H9 (cell line): ENCODE data around the gene DDX24. TPM values are rescaled to one million over a fixed set of nuclear protein-coding genes. Genes with fewer than 3 reads are reported as not detected.

Experiments
- DNase-seq: peaks from one replicate; pipeline ENCODE4 v3.0.0-alpha.2; 2017
- H2AFZ ChIP-seq: one replicate; pipeline ENCODE4 v1.6.1; 2013; ENCODE audit warnings: mild to moderate bottlenecking, low read length, control low read depth, moderate library complexity
- H2AK5ac ChIP-seq: 2 replicates; pipeline ENCODE4 v1.6.1; 2013; ENCODE audit warnings: low read length, control low read depth, mixed read lengths; ENCODE audit not compliant: insufficient read length
- H2BK120ac ChIP-seq: one replicate; pipeline ENCODE4 v1.6.1; 2013; ENCODE audit warnings: low read depth, mild to moderate bottlenecking, low read length, control low read depth, inconsistent platforms; ENCODE audit not compliant: poor library complexity, severe bottlenecking
- H2BK12ac ChIP-seq: 2 replicates; pipeline ENCODE4 v1.6.1; 2013; ENCODE audit warnings: low read length, control low read depth, mixed read lengths, low read depth; ENCODE audit not compliant: insufficient read length
- H2BK15ac ChIP-seq: 2 replicates; pipeline ENCODE4 v1.6.1; 2013; ENCODE audit warnings: low read depth, low read length, control low read depth
- H2BK20ac ChIP-seq: one replicate; pipeline ENCODE4 v1.6.1; 2013; ENCODE audit warnings: low read depth, mild to moderate bottlenecking, low read length, control low read depth, inconsistent platforms; ENCODE audit not compliant: poor library complexity, severe bottlenecking
- H2BK5ac ChIP-seq: 2 replicates; pipeline ENCODE4 v1.6.1; 2013; ENCODE audit warnings: low read length, control low read depth, mixed read lengths; ENCODE audit not compliant: insufficient read length
- H3K14ac ChIP-seq: 2 replicates; pipeline ENCODE4 v1.6.1; 2013; ENCODE audit warnings: low read length, control low read depth; ENCODE audit not compliant: insufficient read depth
- H3K18ac ChIP-seq: 2 replicates; pipeline ENCODE4 v1.6.1; 2013; ENCODE audit warnings: low read depth, mild to moderate bottlenecking, mixed read lengths, low read length, control low read depth; ENCODE audit not compliant: insufficient read length
- H3K23ac ChIP-seq: 2 replicates; pipeline ENCODE4 v1.6.1; 2013; ENCODE audit warnings: low read length, control low read depth, mixed read lengths, low read depth; ENCODE audit not compliant: insufficient read length
- H3K23me2 ChIP-seq: 2 replicates; pipeline ENCODE4 v1.6.1; 2013; ENCODE audit warnings: low read depth, mild to moderate bottlenecking, mixed read lengths, low read length, control low read depth; ENCODE audit not compliant: insufficient read length, poor library complexity, severe bottlenecking
- H3K27ac ChIP-seq: 2 replicates; pipeline ENCODE4 v1.5.1; 2013; ENCODE audit warnings: low read length, control low read depth, mixed read lengths, low read depth; ENCODE audit not compliant: insufficient read length
- H3K27me3 ChIP-seq: 2 replicates; pipeline ENCODE4 v1.6.1; 2013; ENCODE audit warnings: low read length, control low read depth, inconsistent platforms; ENCODE audit not compliant: insufficient read depth
- H3K4ac ChIP-seq: 2 replicates; pipeline ENCODE4 v1.6.1; 2013; ENCODE audit warnings: low read depth, mild to moderate bottlenecking, control low read depth, inconsistent platforms, low read length, moderate library complexity
- H3K4me1 ChIP-seq: 2 replicates; pipeline ENCODE4 v1.6.1; 2013; ENCODE audit warnings: low read length, control low read depth, inconsistent platforms; ENCODE audit not compliant: insufficient read depth
- H3K4me2 ChIP-seq: 2 replicates; pipeline ENCODE4 v1.6.1; 2013; ENCODE audit warnings: low read length, control low read depth, mixed read lengths; ENCODE audit not compliant: insufficient read length, insufficient read depth
- H3K56ac ChIP-seq: 2 replicates; pipeline ENCODE4 v1.6.1; 2013; ENCODE audit warnings: low read depth, mild to moderate bottlenecking, mixed read lengths, low read length, control low read depth; ENCODE audit not compliant: insufficient read length
- H3K79me1 ChIP-seq: 2 replicates; pipeline ENCODE4 v1.6.1; 2013; ENCODE audit warnings: low read depth, mild to moderate bottlenecking, moderate library complexity, low read length, control low read depth, inconsistent platforms; ENCODE audit not compliant: insufficient read depth, poor library complexity, severe bottlenecking
- H3K79me2 ChIP-seq: 2 replicates; pipeline ENCODE4 v1.6.1; 2013; ENCODE audit warnings: low read length, control low read depth, inconsistent platforms; ENCODE audit not compliant: insufficient read depth
- H3K9ac ChIP-seq: 2 replicates; pipeline ENCODE4 v1.6.1; 2013; ENCODE audit warnings: low read length, control low read depth, mixed read lengths; ENCODE audit not compliant: insufficient read length; ENCODE audit errors: extremely low read depth
- H3K9me3 ChIP-seq: one replicate; pipeline ENCODE4 v1.6.1; 2013; ENCODE audit warnings: low read depth, low read length, inconsistent platforms; ENCODE audit not compliant: control insufficient read depth
- H3T11ph ChIP-seq: one replicate; pipeline ENCODE4 v1.6.1; 2013; ENCODE audit warnings: mild to moderate bottlenecking, low read length, control low read depth, inconsistent platforms
- H4K20me1 ChIP-seq: one replicate; pipeline ENCODE4 v1.6.1; 2013; ENCODE audit not compliant: control insufficient read depth, insufficient read length, insufficient read depth
- H4K5ac ChIP-seq: 2 replicates; pipeline ENCODE4 v1.6.1; 2013; ENCODE audit warnings: low read depth, mild to moderate bottlenecking, mixed read lengths, low read length, control low read depth; ENCODE audit not compliant: insufficient read length
- H4K8ac ChIP-seq: replicated peaks from 2 replicates; pipeline ENCODE4 v1.6.1; 2013; ENCODE audit warnings: low read length, control low read depth, mixed read lengths, low read depth; ENCODE audit not compliant: insufficient read length
- H4K91ac ChIP-seq: 2 replicates; pipeline ENCODE4 v1.6.1; 2013; ENCODE audit warnings: low read depth, mild to moderate bottlenecking, moderate library complexity, mixed read lengths, low read length, control low read depth; ENCODE audit not compliant: insufficient read length
- H3K27ac Mint-ChIP-seq, 3 experiments: 2 replicates in 2 of 3; 3 replicates in 1 of 3; pipeline ENCODE4 v1.8.0; 2020 to 2021; ENCODE audit warnings: mixed read lengths in 3 of 3, mild to moderate bottlenecking in 1 of 3, moderate library complexity in 1 of 3
- H3K27me3 Mint-ChIP-seq: 2 replicates; pipeline ENCODE4 v1.8.0; 2021; ENCODE audit warnings: low read depth, mild to moderate bottlenecking, moderate library complexity, mixed read lengths
- H3K36me3 Mint-ChIP-seq, 3 experiments: 2 replicates in 2 of 3; 3 replicates in 1 of 3; pipeline ENCODE4 v1.8.0; 2020 to 2021; ENCODE audit warnings: low read depth in 3 of 3, mixed read lengths in 3 of 3; ENCODE audit not compliant: insufficient read depth in 1 of 3
- H3K4me1 Mint-ChIP-seq, 2 experiments: 2 replicates each; pipeline ENCODE4 v1.8.0; 2020; ENCODE audit warnings: mixed read lengths in 2 of 2
- H3K4me3 Mint-ChIP-seq, 2 experiments: 2 replicates in 1 of 2; 3 replicates in 1 of 2; pipeline ENCODE4 v1.8.0; 2020 to 2021; ENCODE audit warnings: mild to moderate bottlenecking in 2 of 2, mixed read lengths in 2 of 2, moderate library complexity in 1 of 2
- H3K9me3 Mint-ChIP-seq, 2 experiments: 2 replicates in 1 of 2; 3 replicates in 1 of 2; pipeline ENCODE4 v1.8.0; 2020; ENCODE audit warnings: mild to moderate bottlenecking in 2 of 2, mixed read lengths in 2 of 2, moderate library complexity in 1 of 2
- WGBS: extraction: QIAGEN DNeasy Blood & Tissue Kit; methylation state at CpG from one replicate; pipeline ENCODE4 v1.1.7; 2013; ENCODE audit warnings: missing lambda C conversion rate, low lambda C conversion rate, mixed read lengths; ENCODE audit not compliant: insufficient read length; ENCODE audit errors: extremely low coverage; 5-methylcytosine and 5-hydroxymethylcytosine counted together
- total RNA-seq: library from RNA; stranded (reverse); gene quantifications from 2 replicates; pipeline ENCODE4 v1.2.1, GENCODE V29; 2021
- TF ChIP-seq, protein P1 (sequence below): fragments of 200-600 bp; sonication (generic); conservative IDR thresholded peaks from 3 replicates; pipeline ENCODE4 v1.8.0; 2021; ENCODE audit warnings: antibody characterized with exemption, mild to moderate bottlenecking

Gene DDX24
- total RNA-seq, 1 experiment from 2014 or later, result 172 TPM

GRCh38 chr14:94129758-94130414, 48.9 kb upstream of the DDX24 start:
- H2AFZ ChIP-seq, result peak overlapping the region; percentile 82
- no peak overlapping the region for H3K56ac ChIP-seq
- no peaks in the 10 kb centered on the region; the same call in 1 of the 2 replicates for H3K27me3 Mint-ChIP-seq
- no peaks in the 10 kb centered on the region for H3K9me3 ChIP-seq
- H3K79me2 ChIP-seq, result no peaks in the 10 kb centered on the region
- H3K18ac ChIP-seq, result no peak overlapping the region
- H3K9me3 Mint-ChIP-seq, result no peaks in the 10 kb centered on the region; a peak in 2 of 5 replicates
- H3K27ac Mint-ChIP-seq, result peak overlapping the region in 2 of 3 experiments; percentile 21 to 86; a peak in 4 of 7 replicates
- no peaks in the 10 kb centered on the region; the same call in 1 of the 2 replicates for H3K4me1 ChIP-seq
- H2AK5ac ChIP-seq, result no peak overlapping the region
- H2BK120ac ChIP-seq, result no peak overlapping the region
- peak; percentile 45 for DNase-seq
- no peak overlapping the region for H3K23ac ChIP-seq
- H3K27me3 ChIP-seq, result no peaks in the 10 kb centered on the region
- H4K20me1 ChIP-seq, result no peaks in the 10 kb centered on the region
- H3K23me2 ChIP-seq, result peaks cover 7% of the 10 kb centered on the region
- H2BK15ac ChIP-seq, result no peak overlapping the region
- peak overlapping the region; percentile 79 for H3K4me2 ChIP-seq
- H2BK20ac ChIP-seq, result no peak overlapping the region
- H3K79me1 ChIP-seq, result no peaks in the 10 kb centered on the region
- TF ChIP-seq, protein P1, sequence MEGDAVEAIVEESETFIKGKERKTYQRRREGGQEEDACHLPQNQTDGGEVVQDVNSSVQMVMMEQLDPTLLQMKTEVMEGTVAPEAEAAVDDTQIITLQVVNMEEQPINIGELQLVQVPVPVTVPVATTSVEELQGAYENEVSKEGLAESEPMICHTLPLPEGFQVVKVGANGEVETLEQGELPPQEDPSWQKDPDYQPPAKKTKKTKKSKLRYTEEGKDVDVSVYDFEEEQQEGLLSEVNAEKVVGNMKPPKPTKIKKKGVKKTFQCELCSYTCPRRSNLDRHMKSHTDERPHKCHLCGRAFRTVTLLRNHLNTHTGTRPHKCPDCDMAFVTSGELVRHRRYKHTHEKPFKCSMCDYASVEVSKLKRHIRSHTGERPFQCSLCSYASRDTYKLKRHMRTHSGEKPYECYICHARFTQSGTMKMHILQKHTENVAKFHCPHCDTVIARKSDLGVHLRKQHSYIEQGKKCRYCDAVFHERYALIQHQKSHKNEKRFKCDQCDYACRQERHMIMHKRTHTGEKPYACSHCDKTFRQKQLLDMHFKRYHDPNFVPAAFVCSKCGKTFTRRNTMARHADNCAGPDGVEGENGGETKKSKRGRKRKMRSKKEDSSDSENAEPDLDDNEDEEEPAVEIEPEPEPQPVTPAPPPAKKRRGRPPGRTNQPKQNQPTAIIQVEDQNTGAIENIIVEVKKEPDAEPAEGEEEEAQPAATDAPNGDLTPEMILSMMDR, result no peak; the same call in 2 of the 3 replicates
- no peak overlapping the region for H3K27ac ChIP-seq
- no peak overlapping the region for H3T11ph ChIP-seq
- H4K91ac ChIP-seq, result no peak overlapping the region
- H2BK5ac ChIP-seq, result no peak overlapping the region
- no peak overlapping the region for H4K8ac ChIP-seq
- no CpG with 5 or more reads among the region's 12 CpGs for WGBS
- H3K9ac ChIP-seq, result no peak overlapping the region
- H3K4me1 Mint-ChIP-seq, result peaks cover 16% of the 10 kb centered on the region in 2 experiments
- peak overlapping the region; percentile 63 to 83 for H3K4me3 Mint-ChIP-seq
- H3K4ac ChIP-seq, result no peak overlapping the region
- peaks cover 0 to under 1% (median 0%) of the 10 kb centered on the region in 3 experiments; a peak in 2 of 7 replicates for H3K36me3 Mint-ChIP-seq
- H3K14ac ChIP-seq, result no peak overlapping the region
- H2BK12ac ChIP-seq, result no peak overlapping the region
- H4K5ac ChIP-seq, result no peak overlapping the region
